IMR-90 (cell line): ENCODE measurements around the gene IGF1R. TPM values are rescaled to one million over a fixed set of nuclear protein-coding genes. Genes with fewer than 3 reads are reported as not detected.

Experiments used
- ATAC-seq: fragments of 200-7000 bp; cut with Tn5 transposase; 2 replicates; pipeline ENCODE4 v1.9.1; 2020; ENCODE audit warnings: low read depth, mild to moderate bottlenecking, moderate library complexity
- BruUV-seq: library from RNA; stranded (reverse); fragments of 400-500 nt; replicated peaks from 2 replicates; lab custom pipeline; 2021; lab: Mats Ljungman, UMichigan
- CTCF ChIA-PET: fragments of 300-600 bp; formaldehyde crosslinking; extraction: SDS; loops from one replicate; lab custom pipeline; 2021; ENCODE audit warnings: antibody characterized with exemption; lab: Yijun Ruan, JAX
- POLR2A ChIA-PET: fragments of 300-600 bp; sonication (Branson Sonifier 250); formaldehyde crosslinking; loops from one replicate; lab custom pipeline; 2022; ENCODE audit warnings: antibody characterized with exemption; ENCODE audit not compliant: unreplicated experiment; lab: Charles Lee
- DNase-seq: peaks from one replicate; pipeline ENCODE4 v3.0.0; 2013
- H2AFZ ChIP-seq: replicated peaks from 2 replicates; pipeline ENCODE3; 2013; ENCODE audit warnings: low read length, mild to moderate bottlenecking; ENCODE audit not compliant: poor library complexity
- H2AK5ac ChIP-seq: 2 replicates; pipeline ENCODE4 v1.6.1; 2013; ENCODE audit warnings: low read depth, low read length, inconsistent platforms
- H2AK9ac ChIP-seq: replicated peaks from 2 replicates; pipeline ENCODE3; 2013; ENCODE audit warnings: mild to moderate bottlenecking, low read depth, low read length, moderate library complexity; ENCODE audit not compliant: poor library complexity
- H2BK120ac ChIP-seq: 2 replicates; pipeline ENCODE4 v1.6.1; 2013; ENCODE audit warnings: low read depth, low read length, inconsistent platforms
- H2BK15ac ChIP-seq: 3 replicates; pipeline ENCODE4 v1.6.1; 2013; ENCODE audit warnings: low read depth, low read length, inconsistent platforms
- H2BK20ac ChIP-seq: 2 replicates; pipeline ENCODE4 v1.6.1; 2013; ENCODE audit warnings: low read depth, mild to moderate bottlenecking, inconsistent platforms, low read length, moderate library complexity
- H2BK5ac ChIP-seq: 2 replicates; pipeline ENCODE4 v1.6.1; 2013; ENCODE audit warnings: mild to moderate bottlenecking, low read depth, low read length, inconsistent platforms; ENCODE audit not compliant: poor library complexity, severe bottlenecking
- H3K14ac ChIP-seq: replicated peaks from 2 replicates; pipeline ENCODE4 v1.6.1; 2013; ENCODE audit warnings: low read depth, low read length, inconsistent platforms
- H3K18ac ChIP-seq: 2 replicates; pipeline ENCODE4 v1.6.1; 2013; ENCODE audit warnings: low read depth, low read length, control low read depth
- H3K23ac ChIP-seq: 2 replicates; pipeline ENCODE4 v1.6.1; 2013; ENCODE audit warnings: low read depth, low read length, inconsistent platforms
- H3K27ac ChIP-seq: 2 replicates; pipeline ENCODE4 v1.5.1; 2013; ENCODE audit warnings: mild to moderate bottlenecking, control low read depth, low read length; ENCODE audit not compliant: insufficient read depth
- H3K27me3 ChIP-seq: 2 replicates; pipeline ENCODE4 v1.6.1; 2013; ENCODE audit warnings: low read length; ENCODE audit not compliant: control insufficient read depth, insufficient read depth
- H3K36me3 ChIP-seq: 2 replicates; pipeline ENCODE4 v1.6.1; 2013; ENCODE audit warnings: low read length, mixed read lengths; ENCODE audit not compliant: control insufficient read depth, insufficient read depth
- H3K4ac ChIP-seq: 2 replicates; pipeline ENCODE4 v1.6.1; 2013; ENCODE audit warnings: low read depth, low read length, inconsistent platforms
- H3K4me1 ChIP-seq: 2 replicates; pipeline ENCODE4 v1.6.1; 2013; ENCODE audit warnings: low read length, mixed read lengths; ENCODE audit not compliant: control insufficient read depth, insufficient read depth
- H3K4me2 ChIP-seq: 2 replicates; pipeline ENCODE4 v1.6.1; 2013; ENCODE audit warnings: low read depth, mild to moderate bottlenecking, control low read depth, low read length, moderate library complexity
- H3K4me3 ChIP-seq: 2 replicates; pipeline ENCODE4 v1.5.1; 2013; ENCODE audit warnings: low read depth, mild to moderate bottlenecking, control low read depth, low read length, moderate library complexity; ENCODE audit not compliant: insufficient read depth
- H3K56ac ChIP-seq: 2 replicates; pipeline ENCODE4 v1.6.1; 2013; ENCODE audit warnings: low read length, inconsistent platforms; ENCODE audit not compliant: insufficient read depth; ENCODE audit errors: extremely low read depth
- H3K79me1 ChIP-seq, 2 experiments: 2 replicates each; pipeline ENCODE4 v1.6.1; 2013; ENCODE audit warnings: low read length in 2 of 2, inconsistent platforms in 1 of 2, low read depth in 1 of 2
- H3K9ac ChIP-seq: 2 replicates; pipeline ENCODE4 v1.6.1; 2013; ENCODE audit warnings: low read depth, low read length, control low read depth
- H3K9me1 ChIP-seq: 2 replicates; pipeline ENCODE4 v1.6.1; 2013; ENCODE audit warnings: low read length, inconsistent platforms; ENCODE audit not compliant: insufficient read depth
- H3K9me3 ChIP-seq: 2 replicates; pipeline ENCODE4 v1.6.1; 2013; ENCODE audit warnings: low read length; ENCODE audit not compliant: control insufficient read depth, insufficient read depth
- H4K20me1 ChIP-seq: 2 replicates; pipeline ENCODE4 v1.6.1; 2013; ENCODE audit warnings: low read length, inconsistent platforms; ENCODE audit not compliant: insufficient read depth
- H4K5ac ChIP-seq: 2 replicates; pipeline ENCODE4 v1.6.1; 2013; ENCODE audit warnings: mild to moderate bottlenecking, low read depth, low read length, control low read depth
- H4K8ac ChIP-seq, 2 experiments: 2 replicates each; pipeline ENCODE4 v1.6.1; 2013; ENCODE audit warnings: low read depth in 2 of 2, low read length in 2 of 2, control low read depth in 1 of 2, inconsistent platforms in 1 of 2
- H4K91ac ChIP-seq: 2 replicates; pipeline ENCODE4 v1.6.1; 2013; ENCODE audit warnings: low read depth, low read length, inconsistent platforms; ENCODE audit not compliant: insufficient read depth
- BHLHE40 ChIP-seq: fragments of 150-350 bp; IDR thresholded peaks from 2 replicates; pipeline ENCODE4 v1.6.1; 2016; ENCODE audit warnings: mild to moderate bottlenecking, low read depth, low read length
- CEBPB ChIP-seq: IDR thresholded peaks from 2 replicates; pipeline ENCODE4 v1.6.1; 2012; ENCODE audit warnings: low read depth, low read length, improper control_type of control experiment
- CHD1 ChIP-seq: IDR thresholded peaks from 2 replicates; pipeline ENCODE4 v1.6.1; 2012; ENCODE audit warnings: low read depth, low read length, improper control_type of control experiment
- CTCF ChIP-seq: conservative IDR thresholded peaks from 2 replicates; pipeline ENCODE4 v1.5.1; 2012; ENCODE audit warnings: mild to moderate bottlenecking, low read depth, low read length, improper control_type of control experiment
- ELK1 ChIP-seq: fragments of 150-350 bp; IDR thresholded peaks from 2 replicates; pipeline ENCODE4 v1.6.1; 2016; ENCODE audit warnings: low read depth, mild to moderate bottlenecking, low read length, moderate library complexity, borderline replicate concordance
- FOS ChIP-seq: fragments of 150-350 bp; IDR thresholded peaks from 2 replicates; pipeline ENCODE4 v1.6.1; 2016; ENCODE audit warnings: low read depth, low read length
- MAFK ChIP-seq: IDR thresholded peaks from 2 replicates; pipeline ENCODE4 v1.6.1; 2012; ENCODE audit warnings: low read depth, low read length, improper control_type of control experiment
- MAZ ChIP-seq: IDR thresholded peaks from 2 replicates; pipeline ENCODE4 v1.6.1; 2012; ENCODE audit warnings: low read depth, mild to moderate bottlenecking, low read length, improper control_type of control experiment, moderate library complexity, borderline replicate concordance
- MXI1 ChIP-seq: IDR thresholded peaks from 2 replicates; pipeline ENCODE4 v1.6.1; 2012; ENCODE audit warnings: low read depth, mild to moderate bottlenecking, low read length, moderate library complexity, borderline replicate concordance
- NFE2L2 ChIP-seq: fragments of 150-350 bp; IDR thresholded peaks from 2 replicates; pipeline ENCODE4 v1.6.1; 2016; ENCODE audit warnings: low read depth, mild to moderate bottlenecking, low read length
- POLR2A ChIP-seq: IDR thresholded peaks from 2 replicates; pipeline ENCODE4 v1.6.1; 2012; ENCODE audit warnings: mild to moderate bottlenecking, low read depth, low read length
- RAD21 ChIP-seq: IDR thresholded peaks from 2 replicates; pipeline ENCODE4 v1.6.1; 2012; ENCODE audit warnings: low read length, improper control_type of control experiment
- RCOR1 ChIP-seq: IDR thresholded peaks from 2 replicates; pipeline ENCODE4 v1.6.1; 2012; ENCODE audit warnings: mild to moderate bottlenecking, low read length, improper control_type of control experiment; ENCODE audit not compliant: insufficient replicate concordance
- RFX5 ChIP-seq: IDR thresholded peaks from 2 replicates; pipeline ENCODE4 v1.8.0; 2012; ENCODE audit warnings: low read depth, mild to moderate bottlenecking, low read length, moderate library complexity
- SMC3 ChIP-seq: fragments of 150-350 bp; IDR thresholded peaks from 2 replicates; pipeline ENCODE4 v1.6.1; 2016; ENCODE audit warnings: low read depth, mild to moderate bottlenecking, antibody characterized with exemption, low read length, moderate library complexity
- USF2 ChIP-seq: fragments of 150-350 bp; IDR thresholded peaks from 2 replicates; pipeline ENCODE4 v1.6.1; 2017; ENCODE audit warnings: mild to moderate bottlenecking, antibody characterized with exemption, low read length, low read depth
- WGBS, 2 experiments: methylation state at CpG; one replicate each; pipeline versions ENCODE4 v1.1.5 to v1.1.7; 2013; ENCODE audit warnings: missing lambda C conversion rate in 2 of 2; ENCODE audit not compliant: insufficient read length in 1 of 2; ENCODE audit errors: extremely low coverage in 2 of 2; 5-methylcytosine and 5-hydroxymethylcytosine counted together
- dilution Hi-C: fragments of 300-500 bp; cut with HindIII; formaldehyde crosslinking; loops from one replicate; pipeline ENCODE4 v1.14.3; 2018; ENCODE audit warnings: low sequenced_read_pairs; ENCODE audit not compliant: unreplicated experiment
- in situ Hi-C: fragments of 300-500 bp; cut with MboI; formaldehyde crosslinking; loops from 3 replicates; pipeline ENCODE4 v1.14.3; 2019; ENCODE audit warnings: low sequenced_read_pairs, inconsistent platforms, mixed read lengths
- intact Hi-C: fragments of 100-400 bp; cut with micrococcal nuclease; formaldehyde crosslinking; loops from 2 replicates; pipeline ENCODE4 v1.10.0; 2022
- polyA plus RNA-seq, 3 experiments: library from polyadenylated mRNA; depleted of rRNA; stranded (reverse); fragments of >200 nt; gene quantifications; 2 replicates each; pipeline ENCODE4 v1.2.3, GENCODE V29; 2012; ENCODE audit warnings: low replicate concordance in 1 of 3
- total RNA-seq: library from RNA; depleted of rRNA; stranded (reverse); fragments of >200 nt; gene quantifications from 2 replicates; pipeline ENCODE4 v1.2.3, GENCODE V29; 2012

IGF1R gene
- total and polyA plus RNA-seq, 2 of the 4 experiments (the other 2 are of a cell fraction): 24.0 to 24.9 TPM

GRCh38 chr15:98840053-98840452, 191.7 kb downstream of the IGF1R start:
- Histone ChIP-seq H2AFZ (no peak overlapping the region), H2BK120ac (no peak overlapping the region), H3K23ac (no peak overlapping the region), H3K9ac (no peak overlapping the region), H3K4ac (no peak overlapping the region), H3K36me3 (peaks cover 2% of the 10 kb centered on the region), H3K4me2 (no peak overlapping the region), H3K27ac (no peak overlapping the region), H4K91ac (no peak overlapping the region), H4K5ac (no peak overlapping the region), H3K4me1 (peaks cover 17% of the 10 kb centered on the region), H2BK15ac (no peak overlapping the region), H2BK20ac (no peak overlapping the region), H2AK9ac (no peak overlapping the region), H2AK5ac (no peak overlapping the region), H3K27me3 (no peaks in the 10 kb centered on the region), H2BK5ac (no peak overlapping the region), H3K79me1 (peaks cover 54 to 93% of the 10 kb centered on the region in 2 experiments), H3K9me1 (peaks cover 19% of the 10 kb centered on the region), H3K56ac (no peak overlapping the region), H3K4me3 (no peak overlapping the region), H3K9me3 (no peaks in the 10 kb centered on the region; the same call in 1 of the 2 replicates), H4K20me1 (peaks cover 44% of the 10 kb centered on the region), H3K18ac (no peak overlapping the region), H3K14ac (no peak overlapping the region), H4K8ac (no peak overlapping the region; a peak in 1 of 4 replicates)
- in situ Hi-C loops (loop anchor here (10.0 kb wide), 1 partner anchor 325 kb away; no protein-coding TSS in a partner anchor), intact Hi-C loops (no loop called here), dilution Hi-C loops (no loop called here)
- WGBS, 2 experiments: 100% methylated on average over 1 of the region's 5 CpGs; no CpG with 5 or more reads in 1 of the 2 experiments
- no TSS peak for BruUV-seq
- ChIA-PET CTCF (no interaction called here), POLR2A (no interaction called here)
- DNase-seq (no peak), ATAC-seq (no peak)
- TF ChIP-seq CEBPB (no peak), RCOR1 (no peak), MAZ (no peak), MXI1 (no peak), SMC3 (no peak), CHD1 (no peak), FOS (no peak), POLR2A (no peak), BHLHE40 (no peak), USF2 (no peak), NFE2L2 (no peak), MAFK (no peak), ELK1 (no peak), RFX5 (no peak), RAD21 (no peak), CTCF (no peak)
